ENCODE results near the gene GNGT1.
"Not testable (repeated sequence)": the region's sequence is repeated elsewhere in the genome, so short reads cannot be mapped to it uniquely, and the experiment has no call there.

GNGT1 gene

GRCh38 chr7:93910076-93910994, 4.0 kb downstream of the GNGT1 start:
- no peak for DNase-seq

GRCh38 chr7:93911242-93911641, 4.9 kb downstream of the GNGT1 start:
- DNase-seq = not testable (repeated sequence)

GRCh38 chr7:93911661-93912060, 5.3 kb downstream of the GNGT1 start:
- DNase-seq = not testable (repeated sequence)

DNA sequence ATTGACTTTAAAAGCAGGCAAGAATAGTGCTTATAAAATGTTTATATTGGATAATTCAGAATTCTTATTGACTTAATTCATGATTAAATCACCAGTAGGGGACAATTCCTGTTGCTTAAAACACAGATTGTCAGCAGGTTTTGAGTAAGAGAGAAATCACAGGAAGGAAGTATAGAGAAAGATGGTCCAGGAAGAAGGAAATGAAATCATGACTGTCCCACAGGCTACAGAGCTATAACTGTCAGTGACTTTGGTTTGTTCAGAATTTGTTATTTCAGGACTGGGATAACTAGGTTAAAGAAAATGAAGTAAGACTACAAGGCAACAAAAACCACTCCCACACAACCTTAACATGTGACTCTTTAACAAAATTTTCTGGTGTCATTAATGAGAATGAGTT, 6.8 kb downstream of the GNGT1 start:
- no peak for DNase-seq

- DNase-seq = no peak
Measured at GRCh38 chr7:93914581-93915066, 8.3 kb downstream of the GNGT1 start.

GRCh38 chr7:93915206-93915842, 9.0 kb downstream of the GNGT1 start:
- DNase-seq = not testable (repeated sequence)

DNA sequence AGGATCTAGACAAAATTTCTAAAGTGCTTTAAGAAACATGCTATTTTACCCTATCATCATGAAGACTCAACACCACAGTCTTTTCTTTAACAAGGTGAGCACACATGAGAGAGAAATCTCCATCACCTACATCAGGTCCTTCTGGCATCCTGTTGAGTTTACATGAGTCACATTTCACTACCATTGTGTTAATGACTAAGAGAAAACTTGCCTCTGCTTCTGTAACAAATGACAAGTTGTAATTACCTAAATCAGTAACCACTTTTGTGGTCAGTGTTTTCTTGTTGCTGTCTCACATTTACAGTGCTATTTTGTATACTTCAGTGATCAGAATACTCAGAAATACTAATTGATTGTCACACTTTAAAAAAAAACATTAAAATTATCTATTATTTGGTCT, 9.5 kb downstream of the GNGT1 start:
- DNase-seq = not testable (repeated sequence)

- not testable (repeated sequence) for DNase-seq
Measured at GRCh38 chr7:93916315-93916714, 9.9 kb downstream of the GNGT1 start.

DNA sequence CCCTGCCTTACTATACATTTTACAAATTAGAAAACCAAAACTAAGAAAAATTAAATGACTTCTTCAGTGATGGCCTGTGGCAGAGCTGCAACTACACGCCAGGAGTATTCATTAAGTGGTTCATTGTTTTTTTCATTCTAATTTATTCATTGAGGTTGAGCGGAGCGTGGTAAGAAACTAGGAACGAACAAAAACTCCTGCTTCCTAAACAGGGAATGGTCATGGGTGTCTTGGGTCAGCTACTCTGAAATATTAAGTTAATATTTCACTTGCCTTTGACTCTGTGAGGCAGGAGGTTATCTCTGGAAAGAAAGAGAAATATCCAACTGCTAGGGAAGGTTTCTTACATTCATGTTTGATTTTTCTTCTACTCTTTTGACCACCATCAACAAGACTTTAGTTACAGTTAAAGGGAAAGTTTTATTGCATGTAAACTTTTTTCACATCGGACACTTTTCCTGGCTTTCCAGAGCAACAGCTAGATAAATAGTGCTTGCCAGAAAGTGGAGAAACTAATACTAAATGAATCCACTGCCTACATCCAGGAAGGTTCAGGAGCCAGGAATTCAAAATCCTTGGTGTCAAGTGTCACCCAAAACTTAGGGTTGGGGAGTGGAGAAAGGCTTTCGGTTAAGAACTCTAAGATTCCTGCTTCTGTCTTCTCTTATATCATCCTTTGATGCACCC, 14.3 kb downstream of the GNGT1 start:
- DNase-seq = no peak

- DNase-seq = no peak
Measured at GRCh38 chr7:93921186-93921585, 14.8 kb downstream of the GNGT1 start.

DNA sequence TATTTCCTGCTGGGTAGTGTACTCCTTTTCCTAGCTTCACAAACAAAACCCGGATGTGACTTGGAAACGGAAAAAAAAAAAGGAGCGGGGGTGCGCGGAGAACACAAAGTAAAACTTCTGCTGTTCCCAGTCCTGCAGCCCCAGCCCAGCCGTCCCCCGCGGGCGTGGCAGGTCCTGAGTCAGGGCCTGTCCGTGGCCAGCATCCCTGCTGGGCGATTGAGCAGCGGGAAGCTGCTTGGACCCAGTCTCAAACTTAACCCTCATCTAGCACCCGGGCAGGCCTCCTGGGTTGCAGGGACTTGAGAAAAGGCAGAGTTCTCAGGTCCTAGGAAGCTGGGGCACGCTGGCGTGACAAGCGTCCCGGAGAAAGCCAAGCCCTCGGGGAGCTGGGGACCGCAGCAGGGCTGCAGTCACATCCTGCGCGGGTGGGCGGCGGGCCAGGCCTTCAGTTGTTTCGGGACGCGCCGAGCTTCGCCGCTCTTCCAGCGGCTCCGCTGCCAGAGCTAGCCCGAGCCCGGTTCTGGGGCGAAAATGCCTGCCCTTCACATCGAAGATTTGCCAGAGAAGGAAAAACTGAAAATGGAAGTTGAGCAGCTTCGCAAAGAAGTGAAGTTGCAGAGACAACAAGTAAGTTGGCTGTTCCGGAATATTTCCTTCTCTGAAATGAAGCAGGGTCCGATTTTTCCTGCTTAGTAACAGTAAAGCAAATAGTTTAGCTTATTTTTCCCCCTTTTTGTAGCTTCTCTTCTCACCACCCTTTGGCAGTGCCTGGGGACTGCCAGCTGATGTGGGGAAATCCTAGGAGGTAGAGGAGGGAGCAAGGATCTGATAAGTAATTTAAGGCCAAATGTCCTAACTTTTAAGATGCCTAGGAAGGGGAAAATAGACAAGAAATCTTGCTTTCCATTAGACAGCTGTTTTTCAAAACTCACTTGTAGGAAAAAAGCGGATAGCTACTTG, 15.5 kb downstream of the GNGT1 start, which contains the start of gene GNG11:
TSS of gene GNG11 (plus strand) at position 129 of the 960 bp plus-strand sequence. CDS start at position 532, 403 bp downstream.
- peak; percentile 21 to 43 for DNase-seq

GRCh38 chr7:93923296-93923695, 16.9 kb downstream of the GNGT1 start:
- no peak for DNase-seq

DNA sequence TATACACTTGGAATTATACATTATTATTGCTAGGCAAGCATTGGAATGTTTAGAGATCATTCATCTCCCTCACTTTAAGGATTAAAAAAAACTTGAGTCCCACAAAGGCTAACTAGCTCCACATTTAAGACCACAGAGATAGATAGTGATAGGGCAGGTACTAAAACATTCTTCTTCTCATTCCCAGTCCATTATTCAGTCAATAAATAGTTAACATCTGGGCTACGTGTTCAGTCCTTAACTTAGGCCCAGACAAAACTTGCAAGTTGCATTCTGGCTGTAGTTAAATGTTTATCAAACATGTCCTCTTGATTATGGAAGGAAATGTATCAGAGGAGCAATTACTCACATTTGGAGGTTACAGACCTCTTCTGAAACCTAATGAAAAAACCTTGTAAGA, 17.6 kb downstream of the GNGT1 start:
- DNase-seq = no peak

DNA sequence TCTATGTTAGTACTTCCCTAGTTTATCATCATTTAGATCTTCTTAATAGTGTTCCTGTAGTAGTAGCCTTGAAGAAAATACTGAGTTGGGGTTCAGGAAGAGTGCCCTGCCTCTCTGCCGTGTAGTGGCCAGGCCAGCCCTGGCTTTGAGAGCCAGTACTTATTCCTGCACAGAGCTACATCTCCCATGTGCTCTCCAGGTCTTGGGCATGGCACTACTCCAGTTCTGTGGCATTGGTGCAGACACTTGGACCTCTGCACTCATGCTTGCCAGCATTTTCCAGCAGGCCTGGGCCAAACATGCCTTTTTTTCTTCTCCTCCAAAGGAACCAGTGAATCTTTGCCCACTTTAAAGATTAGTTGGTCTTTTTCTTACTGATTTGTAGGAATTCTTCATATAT, 20.4 kb downstream of the GNGT1 start:
- DNase-seq = no peak

DNA sequence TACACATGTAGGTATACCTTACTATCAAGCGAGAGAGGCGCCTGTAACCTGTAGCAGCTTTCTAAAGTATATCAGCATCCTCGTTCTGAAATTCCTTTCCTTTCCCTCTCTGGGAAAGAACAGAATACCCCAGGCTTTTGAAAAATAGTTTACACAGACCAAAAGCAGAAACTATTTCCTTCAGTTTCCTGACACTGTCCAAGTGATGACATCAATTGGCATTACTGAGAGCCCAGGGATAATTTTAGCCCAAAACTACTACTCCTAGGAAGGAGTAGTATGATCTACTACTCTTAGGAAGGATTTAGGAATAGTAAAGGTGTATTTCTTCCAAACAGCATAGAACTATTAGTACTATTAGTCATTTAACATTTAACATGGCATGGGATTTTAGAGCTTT, 21.2 kb downstream of the GNGT1 start:
- DNase-seq = no peak

DNA sequence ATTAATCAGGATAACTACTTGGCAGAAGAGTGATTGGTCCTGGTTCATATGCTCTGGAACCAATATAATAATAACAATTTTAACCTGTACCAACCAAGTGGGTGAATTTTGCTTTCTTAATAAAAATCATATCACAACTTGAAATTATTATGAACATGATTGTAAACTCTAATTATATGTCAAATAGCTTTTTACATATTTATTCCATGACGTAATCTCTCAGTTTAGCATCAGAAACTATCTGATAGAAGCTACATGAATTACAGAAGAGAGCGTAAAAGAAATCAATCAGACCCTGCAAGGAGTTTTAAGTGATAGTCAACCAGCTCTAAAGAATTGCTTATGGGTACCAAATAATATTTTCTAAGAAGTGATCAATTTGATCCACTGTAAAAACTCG, 25.3 kb downstream of the GNGT1 start:
- DNase-seq = no peak

DNA sequence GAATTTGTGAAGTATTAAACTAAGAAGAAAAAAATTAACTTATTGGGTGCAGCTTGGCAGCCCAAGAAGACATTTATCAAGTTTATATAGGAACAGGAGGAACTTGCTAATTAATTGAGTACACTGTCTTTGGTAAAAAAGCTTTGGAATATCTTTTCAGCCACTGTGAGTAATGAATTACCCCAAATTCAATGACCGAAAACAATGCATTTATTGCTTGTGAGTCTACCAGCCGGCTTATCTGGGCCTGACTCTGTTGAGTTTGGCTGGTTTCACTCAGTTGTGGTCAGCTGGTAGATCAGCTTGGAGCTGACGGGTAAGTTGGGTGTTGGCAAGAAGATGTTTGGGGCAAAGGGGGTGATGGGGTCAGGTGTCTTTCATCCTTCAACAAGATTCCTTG, 26.8 kb downstream of the GNGT1 start:
- no peak for DNase-seq

GRCh38 chr7:93935102-93935501, 28.7 kb downstream of the GNGT1 start:
- DNase-seq = no peak

DNA sequence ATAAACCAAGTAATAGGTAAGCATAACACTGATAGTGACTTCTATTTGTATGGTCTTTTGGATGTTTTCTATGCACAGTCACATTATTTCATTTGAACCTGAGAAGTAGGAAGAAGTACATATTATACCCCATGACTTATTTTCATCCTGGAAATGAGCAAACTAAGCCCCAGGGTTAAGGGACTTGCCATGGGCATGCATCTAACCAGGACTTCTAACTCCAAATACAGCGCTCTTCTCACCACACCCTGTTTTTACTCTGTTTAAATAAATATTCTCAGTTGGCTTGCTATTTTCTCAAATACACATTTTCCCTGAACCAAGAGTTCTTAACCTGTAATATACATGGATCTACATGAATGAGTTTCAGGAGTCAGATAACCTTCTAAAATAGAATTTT, 31.5 kb downstream of the GNGT1 start:
- no peak for DNase-seq

DNA sequence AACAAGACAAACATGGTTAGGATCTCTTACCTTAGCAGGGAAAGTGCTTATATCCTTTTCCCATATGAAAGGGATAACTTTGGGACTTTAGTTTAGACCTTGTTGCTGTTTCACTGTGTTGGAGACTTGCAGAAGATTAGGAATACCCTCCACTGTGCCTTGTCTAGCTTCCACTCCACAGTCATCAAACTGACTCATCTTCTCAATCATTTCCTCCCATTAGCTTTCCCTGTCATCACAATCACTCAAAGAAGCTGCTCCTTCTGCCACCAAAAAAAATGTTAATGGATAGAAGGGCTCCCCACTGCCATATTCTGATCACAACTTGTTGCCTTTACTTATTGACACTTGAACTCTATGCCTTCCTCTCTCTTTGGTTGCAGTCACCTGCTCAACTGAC, 31.9 kb downstream of the GNGT1 start:
- DNase-seq = no peak

DNA sequence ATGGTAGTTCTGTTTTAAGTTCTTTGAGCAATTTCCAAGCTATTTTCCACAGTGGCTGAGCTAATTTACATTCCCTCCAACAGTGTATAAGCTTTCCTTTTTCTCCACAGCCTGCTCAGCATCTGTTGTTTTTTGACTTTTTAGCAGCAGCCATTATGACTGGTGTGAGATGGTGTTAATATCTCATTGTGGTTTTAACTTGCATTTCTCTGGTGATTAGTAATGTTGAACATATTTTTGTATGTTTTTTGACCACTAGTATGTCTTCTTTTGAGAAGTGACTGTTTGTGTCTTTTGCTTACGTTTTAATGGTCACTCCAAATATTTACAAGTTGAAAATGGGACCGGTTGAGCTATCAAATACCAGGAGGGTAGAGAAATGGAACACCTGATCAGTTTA, 35.6 kb downstream of the GNGT1 start:
- no peak for DNase-seq

Data from stimulated activated CD4-positive, alpha-beta T cell treated with anti-CD3 and anti-CD28 coated beads, Interleukin-2, amount 100 ng/mL, for 24 hours (primary cell).